Activated naive CD8-positive, alpha-beta T cell treated with anti-CD3 and anti-CD28 coated beads, Interleukin-2, amount 50 U/mL, for 16 hours (primary cell): ENCODE data around the gene LCE1C.

Experiments
- DNase-seq: peaks from one replicate; pipeline ENCODE4 v3.0.0-alpha.2; 2020; ENCODE audit warnings: low read depth, low spot score

LCE1C gene

GRCh38 chr1:152760551-152761190, 45.8 kb downstream of the LCE1C start:
- no peak for DNase-seq

GRCh38 chr1:152759453-152760173, 46.8 kb downstream of the LCE1C start:
- no peak for DNase-seq

GRCh38 chr1:152758636-152759035, 47.8 kb downstream of the LCE1C start:
- DNase-seq = no peak

GRCh38 chr1:152757747-152758146, 48.7 kb downstream of the LCE1C start, which contains the start of gene KPRP:
Gene KPRP, plus strand, starts transcription at chr1:152758025. Its CDS starts 1,564 bp downstream, at chr1:152759589.
- no peak for DNase-seq

GRCh38 chr1:152756872-152757271, 49.6 kb downstream of the LCE1C start:
- no peak for DNase-seq
